ENCODE data around the gene ELOA.
A peak's percentile ranks its signal among the peaks of the same experiment; 100 is the strongest.
"Not testable (repeated sequence)": the region's sequence is repeated elsewhere in the genome, so short reads cannot be mapped to it uniquely, and the experiment has no call there.

The ELOA gene

GRCh38 chr1:23743287-23744152 is at the start of gene ELOA:
ELOA (plus strand) TSS chr1:23743471; CDS start chr1:23743504, 33 bp downstream.
- DNase-seq: no peak

GRCh38 chr1:23693599-23693998 is 49.7 kb upstream of the ELOA start:
- no peak for DNase-seq

GRCh38 chr1:23694371-23694770 is 48.9 kb upstream of the ELOA start:
- no peak for DNase-seq

DNA sequence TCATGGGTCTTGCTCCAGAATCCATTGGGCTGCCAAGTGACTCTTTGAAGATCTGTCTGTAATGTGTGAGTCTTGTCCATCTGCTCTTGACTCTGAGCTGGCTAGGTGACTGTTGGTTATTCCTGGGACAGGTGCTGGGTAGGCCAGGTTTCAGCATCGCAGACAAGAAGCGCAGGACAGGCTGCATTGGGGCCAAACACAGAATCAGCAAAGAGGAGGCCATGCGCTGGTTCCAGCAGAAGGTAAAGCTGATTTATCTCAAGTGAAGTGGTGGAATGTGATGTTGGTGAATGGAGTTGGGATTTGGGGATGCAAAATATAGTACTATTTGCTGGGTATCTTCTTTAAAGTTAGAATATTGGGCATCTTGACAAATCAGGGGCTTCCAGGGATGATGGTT is 47.6 kb upstream of the ELOA start:
- DNase-seq: no peak

GRCh38 chr1:23696335-23696989 is 46.8 kb upstream of the ELOA start:
- DNase-seq: no peak

GRCh38 chr1:23698466-23698865 is 44.8 kb upstream of the ELOA start:
- no peak for DNase-seq

DNA sequence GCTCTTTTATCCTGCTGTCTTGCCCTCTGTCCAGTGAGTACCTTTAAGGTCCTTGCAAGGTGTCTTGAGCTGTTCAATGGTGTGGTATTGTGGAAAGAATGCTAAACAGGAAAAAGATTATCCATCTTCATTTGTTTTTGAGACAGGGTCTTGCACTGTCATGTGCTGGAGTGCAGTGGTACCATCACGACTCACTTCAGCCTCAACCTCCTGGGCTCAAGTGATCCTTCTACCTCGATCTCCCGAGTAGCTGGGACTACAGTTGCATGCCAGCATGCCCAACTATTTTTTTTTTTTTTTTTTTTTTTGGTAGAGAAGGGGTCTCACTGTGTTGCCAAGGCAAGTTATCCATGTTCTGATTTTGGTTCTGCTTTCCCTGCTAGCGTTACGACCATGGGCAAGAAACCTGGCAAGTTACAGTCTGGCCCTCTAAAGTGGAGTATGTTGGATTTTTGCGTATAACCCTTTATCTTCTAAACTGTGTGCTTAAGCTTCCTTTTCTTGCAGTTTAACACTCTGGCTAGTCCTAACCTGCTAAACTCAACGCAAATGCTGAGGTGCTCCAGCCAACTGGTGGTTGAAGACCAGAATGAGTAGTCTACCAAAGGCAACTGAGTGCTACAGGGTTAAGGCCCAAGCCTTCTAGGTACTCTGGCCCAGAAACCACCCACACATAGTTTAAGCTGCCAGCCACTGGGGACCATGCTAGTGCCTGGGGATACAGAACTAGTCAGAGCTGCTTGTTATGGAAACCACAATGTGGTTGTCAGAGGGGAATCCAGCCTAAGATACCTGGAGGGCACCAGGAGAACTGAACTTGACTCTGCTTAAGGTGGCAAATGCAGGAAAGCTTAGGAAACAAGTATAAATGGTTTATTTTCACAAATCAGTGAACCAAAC is 43.7 kb upstream of the ELOA start:
- DNase-seq: peak; percentile 10

DNA sequence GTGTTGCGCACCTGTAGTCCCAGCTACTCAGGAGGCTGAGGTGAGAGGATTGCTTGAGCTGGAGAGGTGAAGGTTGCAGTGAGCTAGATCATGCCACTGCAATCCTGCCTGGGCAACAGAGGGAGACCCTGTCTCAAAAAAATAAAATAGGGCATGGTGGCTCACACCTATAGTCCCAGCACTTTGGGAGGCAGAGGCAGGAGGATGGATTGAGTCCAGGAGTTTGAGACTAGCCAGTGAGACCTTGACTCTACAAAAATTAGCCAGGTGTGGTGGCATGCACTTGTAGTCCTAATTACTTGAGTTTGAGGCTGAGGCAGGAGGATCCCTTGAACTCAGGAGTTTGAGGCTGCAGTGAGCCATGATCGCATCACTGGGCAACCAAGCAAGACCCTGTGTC is 42.0 kb upstream of the ELOA start:
- no peak for DNase-seq

GRCh38 chr1:23701996-23702395 is 41.3 kb upstream of the ELOA start:
- no peak for DNase-seq

GRCh38 chr1:23704834-23705495 is 38.3 kb upstream of the ELOA start:
- DNase-seq: no peak

GRCh38 chr1:23709229-23709628 is 34.0 kb upstream of the ELOA start:
- no peak for DNase-seq

DNA sequence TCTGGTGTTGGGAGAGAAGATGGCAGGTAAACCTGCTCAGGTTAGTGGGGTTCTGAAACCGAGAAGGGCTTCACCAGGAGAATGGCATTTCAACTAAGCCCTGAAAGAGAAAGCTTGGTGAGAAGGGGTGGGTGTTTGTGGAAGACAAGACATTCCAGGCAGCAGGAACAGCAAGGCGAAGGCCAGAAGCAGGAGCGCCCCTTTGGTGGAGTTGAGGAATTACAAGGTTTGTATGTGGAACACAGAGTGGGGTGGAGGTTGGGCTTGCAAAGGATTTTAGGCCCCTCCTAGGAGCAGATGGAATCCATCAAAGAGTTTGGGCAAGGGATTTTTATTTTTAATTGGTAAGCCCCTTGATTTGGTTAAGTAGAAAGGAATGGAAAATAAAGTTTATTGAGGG is 24.8 kb upstream of the ELOA start:
- DNase-seq: no peak

DNA sequence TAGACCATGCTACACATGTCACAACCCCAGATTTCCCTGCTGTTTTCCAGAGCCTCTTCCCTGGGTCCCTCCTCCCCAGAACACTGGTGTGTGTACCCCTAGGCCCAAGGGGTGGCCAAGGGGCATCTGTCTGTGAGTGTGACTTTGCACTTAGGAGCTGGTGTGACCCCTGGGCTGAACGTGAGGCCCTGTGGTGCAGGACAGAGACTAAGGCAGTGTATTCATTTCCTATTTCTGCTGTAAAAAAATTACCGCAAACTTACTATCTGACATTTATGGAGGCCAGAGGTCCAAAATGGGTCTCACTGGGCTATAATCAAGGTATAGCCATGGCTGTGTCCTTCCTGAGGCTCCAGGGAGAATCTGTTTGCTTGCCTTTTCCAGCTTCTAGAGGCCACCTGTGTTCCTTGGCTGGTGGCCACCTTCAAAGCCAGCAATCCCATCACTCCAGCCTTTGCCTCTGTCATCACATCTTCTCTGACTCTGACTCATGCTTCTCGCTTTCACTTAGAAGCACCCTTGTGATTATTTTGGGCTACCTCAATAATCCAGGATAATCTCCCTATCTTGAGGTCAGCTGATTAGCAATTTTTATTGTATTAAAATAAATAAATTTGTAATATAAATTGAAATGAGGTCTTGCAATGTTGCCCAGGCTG is 24.0 kb upstream of the ELOA start:
- no peak for DNase-seq

DNA sequence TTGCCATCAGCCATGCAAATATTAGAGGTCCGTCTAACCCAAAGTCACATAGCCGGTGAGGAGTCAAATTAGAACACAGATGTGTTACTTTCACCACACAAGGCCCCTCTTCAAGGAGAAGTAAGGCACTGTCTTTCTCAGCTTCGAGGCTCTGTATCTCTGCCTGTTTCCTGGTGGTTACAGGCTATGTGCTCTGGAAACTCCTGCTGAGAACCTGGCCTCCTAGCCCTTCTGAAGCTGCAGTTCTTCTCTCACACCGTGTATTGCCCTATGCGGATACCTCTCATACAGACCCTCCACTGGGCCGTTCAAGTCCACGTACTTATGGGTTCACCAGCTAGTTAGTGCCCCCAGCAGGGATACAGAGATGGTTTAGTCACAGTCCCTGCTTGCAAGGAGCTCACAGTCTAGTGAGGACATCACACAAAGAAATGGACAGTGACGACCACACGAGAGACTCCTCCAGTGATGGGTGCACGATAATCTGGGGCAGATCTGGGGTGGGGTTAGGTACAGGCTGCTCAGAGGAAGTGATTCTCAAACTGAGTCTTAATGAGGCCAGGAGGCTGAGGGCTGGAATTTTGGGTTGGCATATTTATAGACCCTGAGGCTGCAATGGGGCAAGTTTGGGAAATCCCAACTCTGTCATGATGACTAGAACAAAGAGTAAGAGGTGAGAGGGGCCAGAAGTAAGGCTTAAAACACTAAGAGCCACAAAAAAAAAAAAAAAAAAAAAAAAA is 22.8 kb upstream of the ELOA start:
- DNase-seq: no peak

- no peak for DNase-seq
Measured at GRCh38 chr1:23722652-23723051, 20.6 kb upstream of the ELOA start.

DNA sequence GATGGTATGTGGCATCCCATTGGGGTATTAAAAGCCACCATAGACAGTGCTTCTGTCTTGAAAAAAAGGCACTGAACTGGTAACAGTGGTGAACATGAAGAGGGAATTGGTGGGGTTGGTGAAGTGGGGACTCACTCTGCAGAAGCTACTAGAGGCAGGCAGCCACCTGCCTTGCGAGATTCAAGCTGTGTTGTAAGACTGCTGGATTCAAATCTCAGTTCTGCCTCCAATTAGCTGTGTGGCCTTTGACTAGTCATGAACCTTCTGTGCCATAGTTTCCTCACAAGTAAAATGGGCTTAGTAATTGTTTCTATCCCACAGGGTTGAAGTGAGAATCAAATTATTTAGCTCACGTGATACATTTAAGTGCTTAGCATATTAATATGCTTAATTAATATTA is 16.6 kb upstream of the ELOA start:
- no peak for DNase-seq

DNA sequence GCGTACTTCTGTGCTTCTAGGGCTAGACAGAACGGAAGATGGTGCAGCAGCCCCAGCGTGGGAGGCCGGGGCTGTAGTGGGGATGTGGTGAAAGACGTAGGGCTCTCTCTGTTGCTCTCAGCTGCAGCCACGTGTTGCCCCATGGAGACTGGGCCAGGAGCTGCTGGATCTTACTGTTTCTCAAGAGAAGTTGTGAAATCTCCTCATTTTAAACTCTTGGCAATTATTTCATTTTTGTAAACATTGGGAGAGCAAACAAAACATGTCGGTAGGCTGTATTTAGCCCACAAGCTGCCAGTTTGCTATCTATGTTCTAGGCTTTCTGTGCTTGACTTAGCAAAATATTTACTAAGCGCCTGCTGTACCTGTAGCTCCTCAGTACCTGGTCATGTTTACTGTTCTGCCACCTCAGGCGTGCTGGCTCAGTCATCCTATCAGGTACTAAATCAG is 15.9 kb upstream of the ELOA start:
- no peak for DNase-seq

DNA sequence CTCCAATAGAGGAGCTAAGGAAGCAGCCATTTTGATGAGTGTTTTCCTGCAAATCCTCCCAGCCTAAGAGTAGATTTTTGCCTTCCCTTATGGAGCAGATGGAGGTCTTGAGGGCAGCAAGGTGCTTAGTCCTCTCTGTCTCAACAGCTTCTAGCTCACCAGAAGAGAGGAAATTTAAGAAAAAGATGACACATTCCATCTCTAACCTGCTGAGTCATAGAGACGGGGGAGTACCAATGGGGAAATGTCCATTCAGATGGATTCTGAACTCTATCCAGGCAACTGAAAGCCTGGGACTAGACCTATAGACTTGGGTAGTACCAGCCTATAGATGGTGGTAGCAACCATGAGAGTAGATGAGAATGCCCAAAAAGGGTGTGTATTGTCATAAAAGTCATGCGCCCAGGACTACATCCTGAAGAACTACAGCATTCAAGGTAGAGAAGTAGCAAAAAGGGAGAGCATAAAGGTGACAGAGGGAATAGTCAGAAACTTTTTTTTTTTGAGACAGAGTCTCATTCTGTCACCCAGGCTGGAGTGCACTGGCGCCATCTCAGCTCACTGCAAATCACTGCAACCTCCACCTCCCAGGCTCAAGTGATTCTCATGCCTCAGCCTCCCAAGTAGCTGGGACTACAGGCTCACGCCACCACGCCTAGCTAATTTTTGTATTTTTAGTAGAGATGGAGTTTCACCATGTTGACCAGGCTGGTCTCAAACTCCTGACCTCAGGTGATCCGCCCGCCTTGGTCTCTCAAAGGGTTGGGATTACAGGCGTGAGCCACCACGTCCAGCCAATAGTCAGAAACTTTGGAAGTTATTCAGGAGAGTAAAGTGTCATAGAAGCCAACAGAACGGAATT is 10.7 kb upstream of the ELOA start:
- no peak for DNase-seq

GRCh38 chr1:23733281-23733680 is 10.0 kb upstream of the ELOA start:
- not testable (repeated sequence) for DNase-seq

DNA sequence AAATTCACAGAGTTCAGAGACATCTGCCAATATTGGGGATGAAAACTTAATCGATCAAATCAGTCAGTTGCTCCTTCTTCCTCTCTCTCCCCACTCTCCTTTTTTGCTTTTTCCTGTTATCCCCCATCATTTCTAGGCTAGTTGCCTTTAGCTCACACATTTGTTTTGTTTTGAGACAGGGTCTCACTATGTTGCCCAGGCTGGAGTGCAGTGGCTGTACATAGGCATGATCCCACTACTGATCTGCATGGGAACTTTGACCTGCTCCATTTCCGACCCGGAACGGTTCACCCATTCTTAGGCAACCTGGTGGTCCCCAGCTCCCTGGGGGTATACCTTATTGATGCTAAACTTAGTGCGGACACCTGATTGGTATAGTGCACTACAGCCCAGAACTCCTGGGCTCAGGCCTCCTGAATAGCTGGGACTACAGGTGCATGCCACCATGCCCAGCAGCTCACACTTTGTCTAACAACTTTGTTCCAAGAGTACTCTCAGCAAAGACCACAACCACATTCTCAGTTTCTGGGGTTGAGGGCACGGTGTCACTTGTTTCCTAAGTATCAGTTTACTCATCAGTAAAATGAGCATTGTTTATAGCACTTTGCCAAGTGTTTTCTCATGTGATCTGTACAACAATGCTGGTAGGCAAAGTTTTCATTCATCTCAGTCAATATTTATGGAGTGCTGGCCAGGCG is 6.7 kb upstream of the ELOA start:
- DNase-seq: no peak

Data from GOT3 (cell line).